Gastroesophageal sphincter (tissue), 4 donors: ENCODE data around the gene COTL1. TPM values are rescaled to one million over a fixed set of nuclear protein-coding genes. Genes with fewer than 3 reads are reported as not detected.

ENCODE experiments used
- ATAC-seq: fragments of 150-250 bp; one replicate; pipeline ENCODE4 v1.9.1; 2016; ENCODE audit warnings: mild to moderate bottlenecking, moderate library complexity
- H3K27ac ChIP-seq, 4 donors: fragments of 200-600 bp; sonication (generic) in 3 of 4; 1 replicate in 3 of 4; 2 replicates in 1 of 4; pipeline ENCODE4 v1.5.1; 2016 to 2019
- H3K27me3 ChIP-seq: fragments of 200-600 bp; sonication (generic); one replicate; pipeline ENCODE4 v1.5.1; 2019
- H3K36me3 ChIP-seq, 2 donors: fragments of 200-600 bp; sonication (generic); one replicate each; pipeline ENCODE4 v1.5.1; 2019; ENCODE audit warnings: control low read depth in 1 of 2
- H3K4me1 ChIP-seq, 3 donors: fragments of 200-600 bp; sonication (generic); 1 replicate in 2 of 3; 2 replicates in 1 of 3; pipeline ENCODE4 v1.5.1; 2016 to 2019; ENCODE audit warnings: control low read depth in 2 of 3
- H3K4me3 ChIP-seq, 2 donors: fragments of 200-600 bp; sonication (generic); one replicate each; pipeline ENCODE4 v1.5.1; 2019; ENCODE audit warnings: mild to moderate bottlenecking in 1 of 2, moderate library complexity in 1 of 2
- H3K9me3 ChIP-seq, 3 donors: fragments of 200-600 bp; sonication (generic); one replicate each; pipeline ENCODE4 v1.5.1; 2017 to 2019; ENCODE audit warnings: control low read depth in 2 of 3
- EP300 ChIP-seq: sonication (generic); formaldehyde crosslinking; IDR thresholded peaks from one replicate; pipeline ENCODE4 v1.6.1; 2017; ENCODE audit warnings: antibody characterized with exemption, mild to moderate bottlenecking
- POLR2A ChIP-seq, 2 donors: fragments of 450-650 bp; IDR thresholded peaks; one replicate each; pipeline ENCODE4 v1.6.1; 2017; ENCODE audit warnings: antibody characterized with exemption in 2 of 2, mild to moderate bottlenecking in 2 of 2, moderate library complexity in 1 of 2
- POLR2AphosphoS5 ChIP-seq: sonication (generic); formaldehyde crosslinking; IDR thresholded peaks from one replicate; pipeline ENCODE4 v1.6.1; 2017; ENCODE audit warnings: antibody characterized with exemption
- WGBS, 2 donors: methylation state at CpG; one replicate each; pipeline ENCODE4 v1.1.5; 2018; ENCODE audit warnings: low coverage in 1 of 2; 5-methylcytosine and 5-hydroxymethylcytosine counted together
- total RNA-seq, 4 donors: library from RNA; depleted of rRNA; stranded (reverse); fragments of >200 nt; gene quantifications; one replicate each; pipeline ENCODE4 v1.1.0, GENCODE V29; 2016
- TF ChIP-seq, protein P1 (sequence below), 4 experiments: fragments of 200-600 bp in 2 of 4; fragments of 450-650 bp in 2 of 4; sonication (generic) in 1 of 4; IDR thresholded peaks; one replicate each; pipeline ENCODE4 v1.5.1; 2017 to 2019; ENCODE audit warnings: antibody characterized with exemption in 4 of 4, mild to moderate bottlenecking in 2 of 4, moderate library complexity in 2 of 4

The COTL1 gene
- total RNA-seq, 4 donors from 2014 or later: 13.1 to 46.2 (median 37.3) TPM

DNA sequence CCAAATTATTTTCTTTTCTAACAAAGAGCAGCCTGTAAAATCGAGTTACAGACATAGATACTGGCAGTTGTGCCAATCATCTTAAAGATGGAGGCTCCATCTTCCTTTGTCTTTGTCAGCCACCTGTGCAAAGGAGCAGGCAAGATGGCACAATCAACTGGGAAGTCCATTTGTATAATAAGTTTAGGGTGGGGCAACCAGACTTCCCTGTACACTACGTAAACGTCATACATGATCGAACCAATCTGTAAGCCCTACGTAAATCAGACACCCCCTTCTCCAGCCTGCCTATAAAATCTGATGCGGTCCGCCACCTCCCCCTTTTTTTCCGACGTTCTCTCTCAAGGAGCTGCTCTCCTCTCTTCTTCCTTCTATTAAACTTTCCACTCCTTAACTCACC is 82.0 kb downstream of the COTL1 start:
- Histone ChIP-seq H3K27ac (no peak overlapping the region), H3K9me3 (no peaks in the 10 kb centered on the region), H3K4me3 (no peak overlapping the region), H3K4me1 (peaks cover 3 to 26% (median 19%) of the 10 kb centered on the region in 3 donors), H3K27me3 (no peaks in the 10 kb centered on the region), H3K36me3 (no peaks in the 10 kb centered on the region)
- WGBS, 2 donors: 88 to 93% methylated on average over 6 to 9 of the region's 9 CpGs
- ATAC-seq: no peak
- TF ChIP-seq POLR2AphosphoS5 (no peak), EP300 (no peak), POLR2A (IDR thresholded peaks at IDR 0.05) (no peak)
- TF ChIP-seq, protein P1, sequence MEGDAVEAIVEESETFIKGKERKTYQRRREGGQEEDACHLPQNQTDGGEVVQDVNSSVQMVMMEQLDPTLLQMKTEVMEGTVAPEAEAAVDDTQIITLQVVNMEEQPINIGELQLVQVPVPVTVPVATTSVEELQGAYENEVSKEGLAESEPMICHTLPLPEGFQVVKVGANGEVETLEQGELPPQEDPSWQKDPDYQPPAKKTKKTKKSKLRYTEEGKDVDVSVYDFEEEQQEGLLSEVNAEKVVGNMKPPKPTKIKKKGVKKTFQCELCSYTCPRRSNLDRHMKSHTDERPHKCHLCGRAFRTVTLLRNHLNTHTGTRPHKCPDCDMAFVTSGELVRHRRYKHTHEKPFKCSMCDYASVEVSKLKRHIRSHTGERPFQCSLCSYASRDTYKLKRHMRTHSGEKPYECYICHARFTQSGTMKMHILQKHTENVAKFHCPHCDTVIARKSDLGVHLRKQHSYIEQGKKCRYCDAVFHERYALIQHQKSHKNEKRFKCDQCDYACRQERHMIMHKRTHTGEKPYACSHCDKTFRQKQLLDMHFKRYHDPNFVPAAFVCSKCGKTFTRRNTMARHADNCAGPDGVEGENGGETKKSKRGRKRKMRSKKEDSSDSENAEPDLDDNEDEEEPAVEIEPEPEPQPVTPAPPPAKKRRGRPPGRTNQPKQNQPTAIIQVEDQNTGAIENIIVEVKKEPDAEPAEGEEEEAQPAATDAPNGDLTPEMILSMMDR (IDR thresholded peaks at IDR 0.05): no peak

DNA sequence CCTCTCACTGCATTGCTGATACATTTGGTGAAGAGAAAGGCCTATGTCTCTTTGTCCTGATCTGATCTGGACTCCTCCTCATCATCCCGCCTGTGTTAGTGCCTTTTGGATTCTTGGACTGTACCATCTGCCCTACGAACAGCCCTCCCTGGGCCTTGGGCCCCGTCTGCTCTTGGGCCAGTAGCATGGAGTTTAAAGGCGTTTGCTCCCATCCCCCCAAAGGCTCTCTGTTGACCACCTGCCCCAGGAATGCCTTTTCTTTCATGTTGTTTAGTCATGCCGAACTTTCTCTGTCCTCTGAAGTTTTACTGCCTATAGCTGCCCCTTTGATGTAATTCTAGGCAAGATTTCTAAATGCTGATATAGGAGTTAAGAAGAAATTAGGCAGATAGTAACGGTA is 82.5 kb downstream of the COTL1 start:
- Histone ChIP-seq H3K27ac (no peak overlapping the region), H3K4me3 (no peak overlapping the region), H3K9me3 (no peaks in the 10 kb centered on the region), H3K27me3 (no peaks in the 10 kb centered on the region), H3K36me3 (no peaks in the 10 kb centered on the region), H3K4me1 (peaks cover 3 to 26% (median 19%) of the 10 kb centered on the region in 3 donors)
- 60 to 73% methylated on average over 1 to 6 of the region's 6 CpGs for WGBS, 2 donors
- ATAC-seq: no peak
- TF ChIP-seq, protein P1 (IDR thresholded peaks at IDR 0.05): no peak
- TF ChIP-seq POLR2A (IDR thresholded peaks at IDR 0.05) (no peak), POLR2AphosphoS5 (no peak), EP300 (no peak)

DNA sequence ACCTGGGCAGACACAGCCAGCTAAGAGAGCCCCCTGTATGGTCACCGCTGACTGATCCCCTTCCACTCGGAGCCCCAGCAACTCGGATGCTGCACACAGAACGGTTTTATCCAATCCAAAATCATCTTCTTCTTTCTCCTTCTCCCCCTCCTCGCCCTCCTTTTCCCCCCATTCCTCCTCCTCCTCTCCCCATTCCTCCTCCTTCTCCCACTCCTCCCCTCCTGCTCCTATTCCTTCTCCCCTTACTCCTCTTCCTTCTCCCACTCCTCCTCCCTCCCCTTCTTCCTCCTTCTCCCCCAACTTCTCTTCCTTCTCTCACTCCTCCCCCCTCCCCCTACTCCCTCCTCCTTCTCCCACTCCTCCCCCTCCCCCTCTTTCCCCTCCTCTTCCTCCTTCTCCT is 83.1 kb downstream of the COTL1 start:
- H3K4me1 ChIP-seq: peaks cover 3 to 26% (median 19%) of the 10 kb centered on the region in 3 donors
- WGBS, 2 donors: 97 to 100% methylated on average over 5 of the region's 5 CpGs
- H3K36me3 ChIP-seq: no peaks in the 10 kb centered on the region
- no peak overlapping the region for H3K4me3 ChIP-seq
- H3K27me3 ChIP-seq: no peaks in the 10 kb centered on the region
- ATAC-seq: no peak
- no peaks in the 10 kb centered on the region for H3K9me3 ChIP-seq
- H3K27ac ChIP-seq: no peak overlapping the region
- no peak for TF ChIP-seq EP300
- TF ChIP-seq, protein P1 (IDR thresholded peaks at IDR 0.05): no peak
- TF ChIP-seq POLR2AphosphoS5: no peak
- TF ChIP-seq POLR2A (IDR thresholded peaks at IDR 0.05): no peak

DNA sequence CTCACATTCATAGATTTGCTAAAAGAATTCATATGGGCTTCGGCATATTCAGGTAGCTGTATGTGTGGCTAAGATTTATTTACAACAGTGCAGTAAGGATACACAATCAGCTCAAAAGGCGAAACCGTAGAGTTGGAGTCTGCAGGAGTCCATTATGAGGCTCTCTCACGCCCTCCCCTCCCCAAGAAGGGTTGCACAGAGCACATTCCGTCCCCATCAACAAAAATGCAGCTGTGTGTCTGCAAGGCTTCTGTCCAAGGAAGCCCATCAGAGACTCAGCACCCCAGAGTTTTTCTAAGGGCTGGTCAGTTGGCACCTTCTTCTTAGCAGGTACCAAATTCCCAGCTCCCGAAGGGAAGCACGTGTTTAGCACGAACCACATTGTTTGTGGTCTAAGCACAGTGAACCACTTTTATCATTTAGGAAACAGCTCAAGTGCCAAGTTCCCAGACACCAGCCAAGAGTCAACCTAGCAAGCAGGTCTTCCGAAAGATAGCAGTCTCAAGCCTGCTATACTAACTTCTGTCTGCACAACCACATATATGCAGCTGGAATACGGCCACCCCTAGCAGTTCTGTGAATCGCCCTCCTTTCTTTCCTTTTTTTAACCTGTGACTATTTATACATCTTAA is 84.9 kb downstream of the COTL1 start:
- no peak overlapping the region for H3K4me3 ChIP-seq
- 67 to 81% methylated on average over 6 to 9 of the region's 11 CpGs for WGBS, 2 donors
- no peak for TF ChIP-seq POLR2AphosphoS5
- no peak for TF ChIP-seq POLR2A (IDR thresholded peaks at IDR 0.05)
- TF ChIP-seq, protein P1 (IDR thresholded peaks at IDR 0.05): no peak
- no peak for TF ChIP-seq EP300
- no peaks in the 10 kb centered on the region for H3K27me3 ChIP-seq
- H3K36me3 ChIP-seq: no peaks in the 10 kb centered on the region
- ATAC-seq: peak; percentile 46
- no peaks in the 10 kb centered on the region for H3K9me3 ChIP-seq
- peak overlapping the region; percentile 19 to 84 (median 77) for H3K27ac ChIP-seq
- peaks cover 3 to 33% (median 22%) of the 10 kb centered on the region in 3 donors for H3K4me1 ChIP-seq

DNA sequence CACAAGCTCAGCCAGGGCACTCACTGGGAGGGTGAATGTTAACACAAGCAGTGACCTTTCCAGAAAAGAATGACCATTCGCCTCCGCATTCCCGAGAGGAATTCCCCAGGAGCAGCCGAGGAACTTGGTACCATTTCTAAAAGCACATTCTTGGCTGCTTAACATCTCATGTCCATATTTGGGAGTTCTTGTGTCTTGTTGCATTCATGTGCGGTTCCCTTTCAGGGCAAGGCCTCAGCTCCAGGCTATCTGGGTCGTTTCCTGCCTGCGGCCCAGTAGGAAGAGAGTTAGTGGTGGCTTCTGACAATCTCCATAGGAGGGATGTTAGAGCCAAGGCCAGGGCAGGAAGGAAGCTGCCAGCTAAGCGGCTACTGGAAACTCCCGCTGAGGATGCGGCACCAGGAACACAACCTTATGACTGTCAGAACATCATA is 85.6 kb downstream of the COTL1 start:
- H3K9me3 ChIP-seq: no peaks in the 10 kb centered on the region
- WGBS, 2 donors: 5 to 10% methylated on average over 4 to 6 of the region's 10 CpGs
- H3K27ac ChIP-seq: peak overlapping the region; percentile 19 to 84 (median 77)
- TF ChIP-seq POLR2AphosphoS5 (peak; percentile 78), POLR2A (IDR thresholded peaks at IDR 0.05) (no peak)
- H3K4me3 ChIP-seq: no peak overlapping the region
- H3K4me1 ChIP-seq: peaks cover 3 to 39% (median 29%) of the 10 kb centered on the region in 3 donors
- no peaks in the 10 kb centered on the region for H3K36me3 ChIP-seq
- ATAC-seq: peak; percentile 87
- H3K27me3 ChIP-seq: no peaks in the 10 kb centered on the region
